OCI-LY3 (cell line): ENCODE measurements around the gene STMN3.
A peak's percentile ranks its signal among the peaks of the same experiment; 100 is the strongest.

ENCODE experiments used
- H2AFZ ChIP-seq: fragments of 200-600, 300-600 bp; shearing (Covaris generic); 2 replicates; pipeline ENCODE4 v1.6.0; 2014; ENCODE audit warnings: antibody characterized with exemption, low read depth, low read length
- H3K27ac ChIP-seq: fragments of 200-600, 300-600 bp; sonication (generic); 2 replicates; pipeline ENCODE4 v1.5.1; 2014; ENCODE audit warnings: mild to moderate bottlenecking, low read length, moderate library complexity, mixed read lengths
- H3K27me3 ChIP-seq: fragments of 200-600, 300-600 bp; sonication (generic); 2 replicates; pipeline ENCODE4 v1.6.1; 2014; ENCODE audit warnings: low read depth, low read length, mixed read lengths
- H3K36me3 ChIP-seq: fragments of 200-600, 300-600 bp; sonication (generic); replicated peaks from 2 replicates; pipeline ENCODE3; 2014; ENCODE audit warnings: low read depth, low read length, mixed read lengths
- H3K4me1 ChIP-seq: fragments of 300-600, 200-600 bp; sonication (generic); 2 replicates; pipeline ENCODE4 v1.6.1; 2014; ENCODE audit warnings: low read length, mixed read lengths
- H3K4me2 ChIP-seq: fragments of 200-600, 300-600 bp; sonication (generic); 2 replicates; pipeline ENCODE4 v1.6.1; 2014; ENCODE audit warnings: low read length, mixed read lengths
- H3K4me3 ChIP-seq: fragments of 300-600, 200-600 bp; sonication (generic); 2 replicates; pipeline ENCODE4 v1.5.1; 2014; ENCODE audit warnings: antibody characterized with exemption, mild to moderate bottlenecking, low read length, moderate library complexity
- H3K79me2 ChIP-seq: fragments of 300-600, 200-600 bp; shearing (Covaris generic); 2 replicates; pipeline ENCODE4 v1.6.1; 2014; ENCODE audit warnings: mild to moderate bottlenecking, low read length, mixed read lengths
- H3K9ac ChIP-seq: fragments of 300-600, 200-600 bp; shearing (Covaris generic); 2 replicates; pipeline ENCODE4 v1.6.0; 2014; ENCODE audit warnings: mild to moderate bottlenecking, low read length, moderate library complexity
- H3K9me3 ChIP-seq: fragments of 200-600, 300-600 bp; shearing (Covaris generic); 2 replicates; pipeline ENCODE4 v1.6.1; 2014; ENCODE audit warnings: low read length, mixed read lengths; ENCODE audit not compliant: insufficient read depth
- H4K20me1 ChIP-seq: fragments of 200-600, 300-600 bp; sonication (generic); 2 replicates; pipeline ENCODE4 v1.6.1; 2016; ENCODE audit warnings: low read length, mixed read lengths; ENCODE audit not compliant: insufficient read depth
- CTCF ChIP-seq: fragments of 200-600, 300-600 bp; sonication (generic); IDR thresholded peaks from 2 replicates; pipeline ENCODE4 v1.5.1; 2014; ENCODE audit warnings: antibody characterized with exemption, low read length, low read depth
- EZH2phosphoT487 ChIP-seq: fragments of 200-600 bp; shearing (Covaris generic); IDR thresholded peaks from 2 replicates; pipeline ENCODE4 v1.6.1; 2018; ENCODE audit warnings: antibody characterized with exemption, mixed run types, low read depth

STMN3 gene

DNA sequence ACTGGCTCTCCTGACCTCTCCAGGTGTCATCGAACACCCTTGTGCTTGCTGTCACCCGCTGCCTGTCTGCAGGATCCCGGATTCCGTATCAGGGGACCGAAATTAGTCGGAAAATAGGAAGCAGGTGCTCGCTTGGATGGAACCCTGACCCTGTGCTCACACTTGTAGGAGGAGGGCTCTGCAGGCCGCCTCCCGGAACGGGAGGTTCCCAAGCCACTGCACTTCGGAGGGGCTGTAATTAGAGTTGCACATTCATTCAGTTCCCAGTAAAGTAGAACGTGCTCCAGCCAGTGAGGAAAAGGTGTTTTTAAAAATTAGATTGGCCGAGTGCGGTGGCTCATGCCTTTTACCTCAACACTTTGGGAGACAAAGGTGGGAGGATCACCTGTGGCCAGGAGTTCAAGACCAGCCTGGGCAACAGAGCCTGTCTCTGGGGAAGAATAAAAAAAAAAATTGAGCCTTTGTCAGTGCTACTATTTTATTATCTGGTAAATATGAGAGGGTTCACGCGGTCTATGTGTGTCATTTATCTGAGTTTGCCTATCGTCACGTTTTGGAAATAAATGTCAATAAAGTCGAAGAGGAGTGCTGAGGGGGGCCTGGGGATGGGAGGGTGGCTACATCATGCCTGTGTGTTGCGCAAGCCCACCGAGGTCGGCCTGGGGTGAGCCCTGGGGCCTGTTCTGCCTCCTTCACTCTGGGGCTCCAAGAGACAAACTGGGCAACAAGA is 24.8 kb downstream of the STMN3 start:
- H3K9ac ChIP-seq: peak overlapping the region; percentile 95
- peaks cover 46% of the 10 kb centered on the region for H3K79me2 ChIP-seq

GRCh38 chr20:63627751-63628245 is 25.4 kb downstream of the STMN3 start:
- Histone ChIP-seq H3K9me3 (no peaks in the 10 kb centered on the region), H3K4me2 (peak overlapping the region; percentile 93), H4K20me1 (no peaks in the 10 kb centered on the region), H3K4me3 (peak overlapping the region; percentile 93), H2AFZ (no peak overlapping the region), H3K9ac (peak overlapping the region; percentile 95), H3K4me1 (peaks cover 13% of the 10 kb centered on the region), H3K36me3 (peaks cover 3% of the 10 kb centered on the region), H3K27me3 (no peaks in the 10 kb centered on the region), H3K27ac (peak overlapping the region; percentile 70), H3K79me2 (peaks cover 52% of the 10 kb centered on the region)
- TF ChIP-seq CTCF (no peak), EZH2phosphoT487 (no peak)

More for the DNA sequence above, 24.8 kb downstream of the STMN3 start:
- Histone ChIP-seq H3K9me3 (no peaks in the 10 kb centered on the region), H3K4me3 (peak overlapping the region; percentile 93), H2AFZ (peak overlapping the region; percentile 60; the same call in 1 of the 2 replicates), H3K36me3 (peaks cover 3% of the 10 kb centered on the region), H3K27me3 (no peaks in the 10 kb centered on the region), H3K4me2 (peak overlapping the region; percentile 93), H4K20me1 (no peaks in the 10 kb centered on the region), H3K4me1 (peaks cover 13% of the 10 kb centered on the region), H3K27ac (peak overlapping the region; percentile 70)
- TF ChIP-seq CTCF (no peak), EZH2phosphoT487 (no peak)

DNA sequence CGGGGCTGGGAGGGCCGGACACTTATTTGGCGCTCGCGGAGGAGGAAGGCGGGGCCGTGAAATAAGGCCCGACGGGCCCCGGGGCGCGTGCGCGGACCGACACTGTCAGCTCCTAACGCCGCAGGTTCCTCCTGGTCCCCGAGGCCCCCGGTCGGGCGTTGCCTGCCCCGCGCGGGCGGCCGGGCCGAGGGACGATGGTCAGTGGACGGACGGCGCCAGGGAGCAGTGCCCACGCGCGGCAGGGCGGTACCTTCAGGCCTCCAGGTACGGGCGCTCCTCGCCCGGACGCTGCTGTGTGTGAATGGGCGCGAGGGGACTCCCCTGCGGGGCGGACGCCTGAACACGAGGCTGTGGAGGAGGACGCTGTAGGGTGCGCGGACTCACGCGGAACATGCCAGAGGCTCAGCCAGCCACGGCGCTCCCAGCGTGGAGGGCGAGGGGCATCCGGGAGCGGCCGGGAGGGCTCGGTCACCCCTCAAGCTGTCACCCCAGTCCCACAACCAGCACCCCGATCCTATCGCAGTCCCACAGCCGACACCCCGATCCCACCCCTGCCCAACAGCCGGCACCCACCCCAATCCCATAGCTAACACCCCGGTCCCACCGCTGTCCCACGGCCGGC is 26.0 kb downstream of the STMN3 start:
- Histone ChIP-seq H3K27me3 (no peaks in the 10 kb centered on the region), H3K4me2 (peak overlapping the region; percentile 93), H3K27ac (peak overlapping the region; percentile 70), H3K36me3 (peaks cover 3% of the 10 kb centered on the region), H3K4me1 (peaks cover 13% of the 10 kb centered on the region), H4K20me1 (0 out of 2 replicates have a peak, but pooled peaks cover 1% of the 10 kb centered on the region), H3K79me2 (peaks cover 57% of the 10 kb centered on the region), H3K9ac (peak overlapping the region; percentile 95), H3K9me3 (no peaks in the 10 kb centered on the region), H2AFZ (no peak overlapping the region), H3K4me3 (peak overlapping the region; percentile 93)
- TF ChIP-seq EZH2phosphoT487: no peak
- TF ChIP-seq CTCF: no peak
